HG02973 (cell line): Measurements from ENCODE around the gene CBX2.

ENCODE experiments used
- ATAC-seq: cut with Tn5 transposase; IDR thresholded peaks from one replicate; pipeline ENCODE4 v1.9.1; 2021; ENCODE audit warnings: moderate library complexity; ENCODE audit not compliant: unreplicated experiment

The CBX2 gene

GRCh38 chr17:79777894-79778503 lies at the start of gene CBX2:
Gene CBX2, plus strand, starts transcription at chr17:79778148. Its CDS starts 88 bp downstream, at chr17:79778236.
- peak; percentile 57 for ATAC-seq

- ATAC-seq = no peak
These were observed 49.6 kb upstream of the CBX2 start for GRCh38 chr17:79728169-79728907.

- ATAC-seq = no peak
These were observed 49.0 kb upstream of the CBX2 start for GRCh38 chr17:79728908-79729471.

- no peak for ATAC-seq
These were observed 48.2 kb upstream of the CBX2 start for GRCh38 chr17:79729761-79730160.

GRCh38 chr17:79730437-79730768 lies 47.5 kb upstream of the CBX2 start:
- ATAC-seq = no peak

- no peak for ATAC-seq
These were observed 47.0 kb upstream of the CBX2 start, which contains the start of gene ENPP7 for GRCh38 chr17:79730769-79731483. Gene ENPP7, plus strand, starts transcription at chr17:79730943. Its CDS starts 197 bp downstream, at chr17:79731140.

- no peak for ATAC-seq
These were observed 45.7 kb upstream of the CBX2 start for GRCh38 chr17:79732254-79732653.

GRCh38 chr17:79732804-79733691 lies 44.9 kb upstream of the CBX2 start:
- no peak for ATAC-seq

- no peak for ATAC-seq
These were observed 44.3 kb upstream of the CBX2 start for GRCh38 chr17:79733692-79734070.

GRCh38 chr17:79735096-79735495 lies 42.9 kb upstream of the CBX2 start:
- no peak for ATAC-seq

- ATAC-seq = no peak
These were observed 40.7 kb upstream of the CBX2 start for GRCh38 chr17:79737046-79737921.

GRCh38 chr17:79737922-79738578 lies 39.9 kb upstream of the CBX2 start:
- no peak for ATAC-seq

- ATAC-seq = no peak
These were observed 39.3 kb upstream of the CBX2 start for GRCh38 chr17:79738643-79739042.

- ATAC-seq = no peak
These were observed 38.5 kb upstream of the CBX2 start for GRCh38 chr17:79739148-79740062.

GRCh38 chr17:79740413-79740812 lies 37.5 kb upstream of the CBX2 start:
- no peak for ATAC-seq

- no peak for ATAC-seq
These were observed 36.6 kb upstream of the CBX2 start for GRCh38 chr17:79741401-79741750.

GRCh38 chr17:79741751-79742588 lies 36.0 kb upstream of the CBX2 start:
- no peak for ATAC-seq

- ATAC-seq = no peak
These were observed 35.4 kb upstream of the CBX2 start for GRCh38 chr17:79742589-79742918.
